D721Med (cell line): ENCODE measurements around the gene CBFA2T3.

Source experiments
- DNase-seq: peaks from one replicate; pipeline ENCODE4 v3.0.0; 2011; ENCODE audit warnings: low spot score; ENCODE audit not compliant: insufficient read length
- FAIRE-seq: peaks from 2 replicates; lab custom pipeline; 2011; peaks lifted over from hg19 to GRCh38; lab: Jason Lieb, UNC
- CTCF ChIP-seq: IDR thresholded peaks from 2 replicates; pipeline ENCODE4 v1.5.1; 2012; ENCODE audit warnings: mild to moderate bottlenecking, control low read depth; ENCODE audit not compliant: insufficient read depth; ENCODE audit errors: missing control alignments

Gene CBFA2T3

DNA sequence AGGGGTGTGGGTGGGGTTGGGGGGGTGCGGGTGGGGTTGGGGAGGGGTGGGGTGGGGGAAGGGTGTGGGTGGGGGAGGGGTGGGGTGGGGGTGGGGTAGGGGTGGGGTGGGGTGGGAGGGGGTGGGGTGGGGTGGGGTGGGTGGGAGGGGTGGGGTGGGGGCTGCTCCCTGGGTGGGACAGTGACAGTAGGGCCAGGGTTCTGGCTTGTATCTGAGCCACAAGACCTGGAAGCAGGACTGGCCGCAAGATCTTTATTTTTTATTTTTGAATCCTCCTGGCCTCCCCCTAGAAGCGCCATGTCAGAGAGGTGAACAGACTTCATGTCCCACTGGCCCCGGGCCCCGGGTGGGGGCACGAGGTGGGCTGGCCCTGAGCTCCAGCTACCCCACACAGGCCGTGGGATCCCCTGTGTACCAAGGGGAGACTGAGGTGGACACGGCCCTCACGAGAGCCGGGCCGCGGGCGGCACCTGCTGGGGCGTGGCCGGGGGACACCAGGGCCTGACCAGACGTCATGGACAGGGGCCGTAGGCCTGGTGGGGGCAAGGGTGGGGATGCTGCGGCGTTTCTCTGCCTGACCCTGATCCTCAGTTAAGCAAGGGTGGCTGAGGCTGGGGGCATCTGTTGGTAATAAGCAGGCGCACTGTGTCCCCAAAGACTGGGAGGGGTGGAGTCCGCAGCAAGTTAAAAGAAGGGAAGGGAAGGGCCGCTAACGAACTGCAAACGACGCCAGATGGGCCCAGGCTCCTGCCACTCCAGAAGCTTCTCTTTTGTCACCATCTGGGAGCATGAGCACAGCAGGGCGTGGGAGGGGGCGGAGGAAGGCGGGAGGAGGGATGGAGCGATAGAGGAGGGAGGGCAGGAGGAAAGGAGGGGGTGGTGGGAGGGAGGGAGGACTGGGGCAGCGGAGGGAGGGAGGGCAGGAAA lies 88.3 kb downstream of the CBFA2T3 start:
- no peak for DNase-seq
- no peak for TF ChIP-seq CTCF
- no peak for FAIRE-seq

GRCh38 chr16:88888057-88888456 lies 89.0 kb downstream of the CBFA2T3 start:
- no peak for FAIRE-seq
- no peak for DNase-seq
- TF ChIP-seq CTCF: no peak

DNA sequence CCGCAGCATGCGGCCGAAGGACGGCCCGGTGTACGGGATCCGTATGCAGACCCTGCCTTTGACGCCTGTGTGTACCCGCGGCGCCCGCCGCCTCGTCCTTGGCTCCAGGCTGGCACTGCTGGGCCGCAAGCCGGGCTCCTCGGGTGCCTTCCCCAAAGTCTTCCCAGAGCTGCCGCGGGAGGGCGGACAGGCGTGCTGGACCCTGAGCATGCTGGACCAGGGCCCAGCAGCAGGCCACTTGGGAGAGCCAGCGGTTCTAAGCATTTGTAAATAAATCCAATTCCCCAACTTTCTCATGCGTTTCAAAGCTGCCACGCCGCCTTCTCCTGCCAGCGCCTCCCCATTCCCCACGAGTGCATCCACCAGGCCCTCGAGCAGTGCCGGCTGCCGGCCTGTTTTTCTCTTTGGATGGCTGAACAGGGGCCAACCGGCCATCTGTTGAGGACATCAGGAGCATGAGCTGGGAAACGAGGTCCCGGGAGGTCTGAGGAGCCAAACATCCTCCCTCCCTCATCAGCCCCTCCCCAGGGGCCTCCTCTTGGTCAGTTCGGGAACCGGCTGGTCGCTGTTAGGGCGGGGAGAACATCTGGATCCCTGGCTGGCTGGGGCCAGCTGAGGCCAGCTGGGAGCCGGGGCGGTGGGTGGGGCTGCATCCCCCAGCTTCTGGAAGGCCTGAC lies 90.0 kb downstream of the CBFA2T3 start:
- DNase-seq (no peak), FAIRE-seq (no peak)
- TF ChIP-seq CTCF: no peak

GRCh38 chr16:88886420-88886844 lies 90.6 kb downstream of the CBFA2T3 start:
- no peak for TF ChIP-seq CTCF
- FAIRE-seq: no peak
- no peak for DNase-seq

GRCh38 chr16:88885693-88886280 lies 91.2 kb downstream of the CBFA2T3 start:
- TF ChIP-seq CTCF: no peak
- no peak for FAIRE-seq
- no peak for DNase-seq

GRCh38 chr16:88884569-88885271 lies 92.3 kb downstream of the CBFA2T3 start:
- FAIRE-seq: no peak

More at GRCh38 chr16:88884569-88885271, 92.3 kb downstream of the CBFA2T3 start:
- no peak for TF ChIP-seq CTCF
- no peak for DNase-seq
